Spleen (tissue), 11 donors: ENCODE results near the gene RABGAP1. TPM values are rescaled to one million over a fixed set of nuclear protein-coding genes. Genes with fewer than 3 reads are reported as not detected.

Source experiments
- DNase-seq: peaks from one replicate; pipeline ENCODE4 v3.0.0-alpha.2; 2020
- H3K27ac ChIP-seq, 8 donors: fragments of 200-600 bp; sonication (generic) in 7 of 8; 1 replicate in 4 of 8; 2 replicates in 4 of 8; pipeline versions ENCODE4 v1.5.0 to v1.8.0; 2016 to 2021; ENCODE audit warnings: inconsistent platforms in 4 of 8, mild to moderate bottlenecking in 4 of 8, moderate library complexity in 1 of 8
- H3K27me3 ChIP-seq, 7 donors: fragments of 200-600 bp; sonication (generic) in 6 of 7; replicated peaks in 1 of 7; 1 replicate in 4 of 7; 2 replicates in 3 of 7; pipeline versions ENCODE4 v1.5.0 to v1.8.0; 2016 to 2021; ENCODE audit warnings: inconsistent platforms in 3 of 7, mild to moderate bottlenecking in 1 of 7
- H3K36me3 ChIP-seq, 6 donors: fragments of 200-600 bp; sonication (generic) in 5 of 6; 1 replicate in 4 of 6; 2 replicates in 2 of 6; pipeline versions ENCODE4 v1.5.0 to v1.8.0; 2016 to 2021; ENCODE audit warnings: inconsistent platforms in 2 of 6
- H3K4me1 ChIP-seq, 6 donors: fragments of 200-600 bp; sonication (generic) in 5 of 6; 1 replicate in 3 of 6; 2 replicates in 3 of 6; pipeline versions ENCODE4 v1.5.0 to v1.8.0; 2016 to 2021; ENCODE audit warnings: inconsistent platforms in 3 of 6
- H3K4me3 ChIP-seq, 8 donors: fragments of 200-600 bp; sonication (generic) in 7 of 8; 1 replicate in 4 of 8; 2 replicates in 4 of 8; pipeline versions ENCODE4 v1.5.0 to v1.8.0; 2016 to 2021; ENCODE audit warnings: inconsistent platforms in 4 of 8, mild to moderate bottlenecking in 4 of 8, moderate library complexity in 2 of 8
- H3K9me3 ChIP-seq, 8 donors: fragments of 200-600 bp; sonication (generic) in 7 of 8; 1 replicate in 4 of 8; 2 replicates in 4 of 8; pipeline versions ENCODE4 v1.5.0 to v1.8.0; 2016 to 2021; ENCODE audit warnings: inconsistent platforms in 4 of 8
- CTCF ChIP-seq, 11 experiments: fragments of 200-600 bp in 7 of 11; fragments of 450-650 bp in 4 of 11; sonication (generic) in 4 of 11; IDR thresholded peaks in 8 of 11; conservative IDR thresholded peaks in 3 of 11; 1 replicate in 7 of 11; 2 replicates in 4 of 11; pipeline versions ENCODE4 v1.4.0 to v1.8.0; 2016 to 2021; ENCODE audit warnings: antibody characterized with exemption in 11 of 11, inconsistent platforms in 4 of 11, mild to moderate bottlenecking in 1 of 11
- POLR2A ChIP-seq, 3 donors: fragments of 450-650 bp; IDR thresholded peaks; one replicate each; pipeline ENCODE4 v1.5.1; 2017; ENCODE audit warnings: antibody characterized with exemption in 3 of 3, mild to moderate bottlenecking in 1 of 3
- POLR2AphosphoS5 ChIP-seq, 3 donors: sonication (generic); formaldehyde crosslinking; IDR thresholded peaks; one replicate each; pipeline ENCODE4 v1.5.1; 2017; ENCODE audit warnings: antibody characterized with exemption in 3 of 3
- WGBS, 5 donors: extraction: QIAGEN DNeasy Blood & Tissue Kit in 3 of 5; methylation state at CpG; one replicate each; pipeline versions ENCODE4 v1.1.5 to v1.1.7; 2013 to 2018; 5-methylcytosine and 5-hydroxymethylcytosine counted together
- intact Hi-C: fragments of 100-400 bp; cut with DNase I; formaldehyde crosslinking; loops from one replicate; pipeline ENCODE4 v1.15.0; 2023; ENCODE audit warnings: low total_unique reads
- polyA plus RNA-seq, 3 donors: library from polyadenylated mRNA; stranded (reverse); fragments of 200-250 nt; gene quantifications; one replicate each; pipeline ENCODE4 v1.2.1, GENCODE V29; 2013
- total RNA-seq, 7 donors: library from RNA; depleted of rRNA in 3 of 7; stranded (reverse); fragments of >200 nt in 3 of 7; fragmentation: NEBNext Ultra II Directional in 4 of 7; extraction: Animal tissue kit (Norgen Biotek cat#: 25700) in 4 of 7; gene quantifications; one replicate each; pipeline versions ENCODE4 v1.1.0 to v1.2.1, GENCODE V29; 2016 to 2021
- donor health status: healthy with polysubstance abuse.
- donor health status: DM: no; HTN: no; CAD: no; lungs with moderate emphysema.
- donor health status: DM: no; HTN: no; CAD: no.
- donor health status: Bipolar disorder and iron deficiency.
- donor health status: healthy.
- donor health status: DM: no; HTN: no; CAD: no.
- donor health status: DM: yes; HTN: yes; CAD: no.

RABGAP1 gene
- total and polyA plus RNA-seq, 10 donors: 7.4 to 65.7 (median 48.6) TPM

GRCh38 chr9:123131258-123131657, 190.4 kb downstream of the RABGAP1 start:
- Histone ChIP-seq H3K27me3 (no peaks in the 10 kb centered on the region), H3K4me3 (no peak overlapping the region), H3K4me1 (peaks cover 0 to 5% (median 0%) of the 10 kb centered on the region in 6 donors), H3K36me3 (peaks cover 0 to 98% (median 26%) of the 10 kb centered on the region in 6 donors), H3K27ac (no peak overlapping the region), H3K9me3 (no peaks in the 10 kb centered on the region)
- WGBS, 5 donors: 73 to 90% (median 78%) methylated on average over 1 of the region's 1 CpG
- intact Hi-C loops: loop anchor here (10.0 kb wide), 1 partner anchor 64 kb away; no protein-coding TSS in a partner anchor
- DNase-seq: no peak
- no peak for TF ChIP-seq POLR2AphosphoS5 (IDR thresholded peaks at IDR 0.05)
- TF ChIP-seq POLR2A (IDR thresholded peaks at IDR 0.05): no peak
- TF ChIP-seq CTCF (IDR thresholded peaks at IDR 0.05 in 8 of 11, conservative IDR thresholded peaks at IDR 0.05 in 3 of 11): no peak

- Histone ChIP-seq H3K27ac (no peak overlapping the region), H3K36me3 (peaks cover 0 to 98% (median 26%) of the 10 kb centered on the region in 6 donors), H3K27me3 (no peaks in the 10 kb centered on the region), H3K4me3 (no peak overlapping the region), H3K9me3 (no peaks in the 10 kb centered on the region), H3K4me1 (peaks cover 0 to 5% (median 0%) of the 10 kb centered on the region in 6 donors)
- TF ChIP-seq POLR2A (IDR thresholded peaks at IDR 0.05): no peak
- TF ChIP-seq POLR2AphosphoS5 (IDR thresholded peaks at IDR 0.05): no peak
- no peak for TF ChIP-seq CTCF (IDR thresholded peaks at IDR 0.05 in 8 of 11, conservative IDR thresholded peaks at IDR 0.05 in 3 of 11)
- DNase-seq: no peak
- intact Hi-C loops: loop anchor here (10.0 kb wide), 1 partner anchor 63 kb away; no protein-coding TSS in a partner anchor
Measured at GRCh38 chr9:123131993-123132392, 191.2 kb downstream of the RABGAP1 start.

GRCh38 chr9:123132696-123133095, 191.9 kb downstream of the RABGAP1 start:
- H3K27ac ChIP-seq: no peak overlapping the region
- no peak overlapping the region for H3K4me3 ChIP-seq
- no peaks in the 10 kb centered on the region for H3K27me3 ChIP-seq
- no peaks in the 10 kb centered on the region for H3K4me1 ChIP-seq
- peaks cover 0 to 91% (median 23%) of the 10 kb centered on the region in 6 donors for H3K36me3 ChIP-seq
- WGBS, 5 donors: 86 to 95% (median 88%) methylated on average over 6 of the region's 6 CpGs
- DNase-seq: no peak
- no peak for TF ChIP-seq POLR2A (IDR thresholded peaks at IDR 0.05)
- no peak for TF ChIP-seq POLR2AphosphoS5 (IDR thresholded peaks at IDR 0.05)
- TF ChIP-seq CTCF (IDR thresholded peaks at IDR 0.05 in 8 of 11, conservative IDR thresholded peaks at IDR 0.05 in 3 of 11): no peak
- no peaks in the 10 kb centered on the region for H3K9me3 ChIP-seq
- intact Hi-C loops: loop anchor here (10.0 kb wide), 1 partner anchor 62 kb away; no protein-coding TSS in a partner anchor

- TF ChIP-seq CTCF (IDR thresholded peaks at IDR 0.05 in 8 of 11, conservative IDR thresholded peaks at IDR 0.05 in 3 of 11) (no peak), POLR2AphosphoS5 (IDR thresholded peaks at IDR 0.05) (no peak), POLR2A (IDR thresholded peaks at IDR 0.05) (no peak)
- DNase-seq: no peak
- WGBS, 5 donors: 91 to 95% (median 92%) methylated on average over 5 of the region's 5 CpGs
- no peaks in the 10 kb centered on the region for H3K4me1 ChIP-seq
- H3K4me3 ChIP-seq: no peak overlapping the region
- H3K9me3 ChIP-seq: no peaks in the 10 kb centered on the region
- no peaks in the 10 kb centered on the region for H3K27me3 ChIP-seq
- intact Hi-C loops: loop anchor here (10.0 kb wide), 1 partner anchor 59 kb away; no protein-coding TSS in a partner anchor
- H3K27ac ChIP-seq: no peak overlapping the region
- H3K36me3 ChIP-seq: peaks cover 0 to 79% (median 26%) of the 10 kb centered on the region in 6 donors
Measured at GRCh38 chr9:123135430-123135829, 194.6 kb downstream of the RABGAP1 start.
